ENCODE measurements around the gene SPRY1.

Gene SPRY1

DNA sequence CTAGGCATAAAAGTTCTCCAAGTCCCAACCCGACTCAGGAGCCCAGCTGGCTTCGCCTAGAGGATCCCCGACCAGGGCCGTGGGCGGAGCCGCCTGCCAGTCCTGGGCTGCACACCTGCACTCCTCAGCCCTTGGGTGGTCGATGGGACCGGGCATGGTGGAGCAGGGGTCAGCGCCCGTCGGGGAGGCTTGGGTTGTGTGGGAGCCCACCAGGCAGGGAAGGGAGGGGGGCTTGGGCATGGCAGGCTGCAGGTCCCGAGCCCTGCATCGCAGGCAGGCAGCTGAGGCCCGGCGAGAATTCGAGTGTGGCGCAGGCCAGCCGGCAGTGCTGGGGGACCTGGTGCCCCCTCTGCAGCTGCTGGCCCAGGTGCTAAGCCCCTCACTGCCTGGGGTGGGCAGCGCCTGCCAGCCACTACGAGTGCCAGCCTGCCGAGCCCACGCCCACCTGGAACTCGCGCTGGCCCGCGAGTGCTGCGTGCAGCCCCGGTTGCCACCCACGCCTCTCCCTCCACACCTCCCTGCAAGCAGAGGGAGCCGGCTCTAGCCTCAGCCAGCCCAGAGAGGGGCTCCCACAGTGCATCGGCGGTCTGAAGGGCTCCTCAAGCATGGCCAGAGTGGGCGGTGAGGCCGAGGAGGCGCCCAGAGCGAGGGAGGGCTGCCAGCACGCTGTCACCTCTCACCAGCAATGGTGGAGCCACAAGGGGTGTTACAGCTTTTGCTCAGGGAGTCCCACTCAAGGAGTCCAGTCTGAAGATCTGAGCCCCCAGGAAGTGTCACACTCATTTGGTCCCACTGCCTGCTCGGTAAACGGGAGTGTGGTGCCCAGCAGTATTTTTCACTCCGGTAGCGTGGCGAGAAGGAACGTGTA is 38.9 kb downstream of the SPRY1 start:
- DNase-seq (ENCODE audit: extremely low read depth in 1 of 2, low read depth in 1 of 2): no peak

DNA sequence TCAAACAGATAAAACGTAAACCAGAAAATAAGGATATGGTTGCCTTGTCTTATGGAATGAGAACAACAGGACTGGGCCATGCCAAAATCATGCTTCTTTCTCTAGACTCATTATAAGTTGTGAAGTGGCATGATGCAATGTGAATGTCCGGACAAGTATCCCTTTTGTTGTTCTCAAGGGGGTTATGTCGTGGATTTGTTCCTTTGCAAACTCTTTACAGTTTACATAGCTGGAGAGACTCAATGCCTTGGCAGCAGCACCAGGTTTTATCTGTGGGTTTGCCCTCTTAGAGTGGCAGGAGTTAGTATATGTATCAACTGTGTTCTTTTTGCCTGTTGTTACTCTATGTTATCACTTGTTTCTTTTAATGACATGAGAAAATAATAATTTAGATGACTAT is 41.4 kb downstream of the SPRY1 start:
- no peak for DNase-seq (ENCODE audit: extremely low read depth in 1 of 2, low read depth in 1 of 2)

DNA sequence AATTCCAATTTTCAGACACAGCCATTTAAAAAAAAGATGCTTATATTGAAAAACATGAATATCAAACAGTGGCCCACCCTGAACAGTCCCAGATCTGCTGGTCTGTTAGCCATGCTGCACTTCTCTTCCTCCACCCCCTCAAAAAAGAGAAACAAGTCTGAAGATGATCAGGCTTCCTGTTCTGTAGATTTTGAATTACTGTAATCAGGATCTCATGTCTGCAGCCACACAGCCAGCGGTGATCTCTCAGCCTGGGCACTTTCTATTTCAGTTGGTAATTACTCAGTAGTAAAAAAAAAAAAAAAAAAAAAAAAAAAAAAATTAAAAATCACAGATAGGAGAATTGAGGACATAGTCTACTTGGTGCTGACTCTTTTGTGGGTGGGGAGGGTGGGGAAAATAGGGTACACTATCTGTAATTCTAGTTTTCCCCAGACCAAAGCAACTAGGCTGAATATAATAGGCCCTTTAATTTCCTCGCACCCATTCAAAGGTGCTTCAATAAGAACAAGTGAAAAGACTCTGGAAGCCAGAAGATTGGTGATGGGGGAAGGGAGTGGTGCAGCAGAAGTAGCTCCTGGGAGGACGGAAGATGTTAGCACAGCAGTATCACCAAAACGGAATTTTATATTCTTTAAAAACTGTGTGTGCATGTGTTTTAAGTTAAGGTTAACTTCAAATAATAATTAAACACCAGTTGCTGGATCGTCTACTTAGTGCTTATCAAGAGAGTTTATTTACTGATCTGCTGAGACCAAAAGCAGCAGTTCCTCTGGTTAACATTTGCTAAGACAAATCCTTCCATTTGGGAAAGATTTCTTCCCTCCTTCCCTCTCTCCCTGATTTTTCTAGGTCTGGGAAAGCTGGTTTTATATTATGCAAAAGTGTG is 47.0 kb downstream of the SPRY1 start:
- peak in 1 of 2 donors; percentile 25 for DNase-seq (ENCODE audit: extremely low read depth in 1 of 2, low read depth in 1 of 2)

DNA sequence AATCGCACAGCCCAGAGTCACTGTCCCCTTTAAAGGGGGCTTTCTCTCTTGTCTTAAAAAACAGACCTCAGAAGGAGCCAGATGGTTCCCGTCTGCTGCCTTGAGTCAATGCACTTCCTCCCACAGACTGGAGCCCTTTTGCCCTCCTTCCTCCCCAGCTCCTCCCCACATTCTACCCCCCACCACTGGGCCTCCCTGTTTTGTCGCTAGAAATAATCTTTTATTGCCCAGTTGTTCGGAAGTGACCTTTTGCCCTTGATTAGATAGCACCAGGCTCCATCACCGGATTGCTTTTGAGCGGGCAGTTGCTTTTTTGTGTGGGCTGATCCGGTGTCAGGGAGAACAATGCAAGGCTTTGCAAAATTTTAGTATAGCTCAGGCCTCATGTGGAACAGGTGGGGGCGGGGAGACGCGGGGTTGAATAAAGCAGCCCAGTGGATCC is 47.7 kb downstream of the SPRY1 start:
- peak in 1 of 2 donors; percentile 34 for DNase-seq (ENCODE audit: extremely low read depth in 1 of 2, low read depth in 1 of 2)

DNA sequence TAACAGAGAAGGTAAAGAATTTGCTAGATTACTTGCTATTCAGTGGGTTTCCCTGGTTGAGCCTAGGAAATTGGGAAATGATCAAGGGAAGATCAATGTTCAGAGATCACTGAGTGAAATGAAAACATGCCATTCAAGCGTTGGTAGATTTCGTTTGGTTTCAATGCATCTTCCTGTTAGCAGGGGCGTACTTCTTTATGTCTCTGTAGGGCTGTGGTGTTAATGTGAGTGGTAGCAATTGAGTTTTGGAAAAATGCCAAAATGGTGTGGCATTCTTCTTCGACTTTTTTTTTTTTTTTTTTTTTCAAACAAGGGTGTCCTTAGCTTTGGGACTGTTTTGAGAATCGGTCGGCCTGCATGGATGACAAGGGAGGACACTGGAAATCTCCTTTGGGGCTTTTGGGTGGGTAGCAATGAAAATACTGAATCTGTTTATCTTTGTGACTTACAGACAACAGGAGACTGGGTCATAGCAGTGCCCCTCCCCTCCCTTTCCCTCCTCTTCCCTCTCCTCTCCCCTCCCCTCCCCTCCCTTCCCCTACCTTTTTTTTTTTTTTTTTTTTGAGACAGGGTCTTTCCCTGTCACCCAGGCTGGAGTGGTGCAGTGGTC is 50.4 kb downstream of the SPRY1 start:
- DNase-seq (ENCODE audit: extremely low read depth in 1 of 2, low read depth in 1 of 2): no peak

DNA sequence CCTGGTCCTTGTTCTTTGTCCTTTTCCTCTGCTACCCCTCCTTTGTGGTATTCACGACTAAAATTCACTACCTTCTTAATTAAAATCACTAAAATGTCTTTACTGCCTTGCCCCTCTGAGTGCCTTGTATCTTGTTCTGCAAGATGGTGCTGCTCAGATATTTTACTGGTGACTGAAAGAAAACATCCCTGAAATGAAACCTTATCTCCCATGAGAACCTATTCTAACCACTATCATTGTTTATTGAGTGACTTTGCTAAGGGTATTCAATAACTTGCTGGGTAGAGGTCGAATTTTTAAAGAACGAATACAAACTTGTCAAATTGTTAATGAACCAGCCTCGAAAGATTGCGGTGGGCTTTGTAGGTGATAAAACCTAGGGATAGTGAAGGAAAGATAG is 52.8 kb downstream of the SPRY1 start:
- DNase-seq (ENCODE audit: extremely low read depth in 1 of 2, low read depth in 1 of 2): no peak

DNA sequence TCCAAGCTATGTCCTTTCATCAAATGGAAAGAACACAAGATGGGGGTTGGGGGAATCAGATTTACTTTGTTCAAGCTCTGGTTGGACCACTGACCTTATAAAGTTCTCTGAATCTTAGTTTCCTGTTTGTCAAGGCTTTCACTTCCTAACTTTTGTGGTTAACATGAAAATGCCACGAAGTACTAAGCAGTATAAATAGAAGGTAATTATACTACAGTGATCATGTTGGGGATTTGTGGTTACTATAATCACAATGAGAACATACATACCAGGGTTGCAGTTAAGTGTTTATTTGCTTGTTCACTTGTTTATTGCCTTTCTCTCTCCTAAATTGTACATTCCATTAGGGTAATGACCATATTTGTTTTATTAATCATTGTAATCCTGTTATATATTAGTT is 53.2 kb downstream of the SPRY1 start:
- DNase-seq (ENCODE audit: extremely low read depth in 1 of 2, low read depth in 1 of 2): no peak

DNA sequence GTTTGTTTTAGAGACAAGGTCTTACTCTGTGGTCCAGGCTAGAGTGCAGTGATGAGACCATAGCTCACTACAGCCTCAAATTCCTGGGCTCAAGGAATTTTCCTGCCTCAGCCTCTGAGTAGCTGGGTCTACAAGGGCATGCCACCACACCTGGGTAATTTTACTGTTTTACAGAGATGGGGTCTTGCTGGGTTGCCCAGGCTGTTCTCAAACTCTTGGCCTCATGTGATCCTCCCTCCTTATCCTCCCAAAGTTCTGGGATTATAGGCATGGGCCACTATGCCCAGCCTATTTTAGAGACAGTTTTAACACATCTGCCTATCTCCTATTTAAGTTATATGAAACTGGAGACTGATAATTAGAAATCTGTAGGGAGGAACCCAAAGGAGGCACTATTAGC is 53.8 kb downstream of the SPRY1 start:
- no peak for DNase-seq (ENCODE audit: extremely low read depth in 1 of 2, low read depth in 1 of 2)

DNA sequence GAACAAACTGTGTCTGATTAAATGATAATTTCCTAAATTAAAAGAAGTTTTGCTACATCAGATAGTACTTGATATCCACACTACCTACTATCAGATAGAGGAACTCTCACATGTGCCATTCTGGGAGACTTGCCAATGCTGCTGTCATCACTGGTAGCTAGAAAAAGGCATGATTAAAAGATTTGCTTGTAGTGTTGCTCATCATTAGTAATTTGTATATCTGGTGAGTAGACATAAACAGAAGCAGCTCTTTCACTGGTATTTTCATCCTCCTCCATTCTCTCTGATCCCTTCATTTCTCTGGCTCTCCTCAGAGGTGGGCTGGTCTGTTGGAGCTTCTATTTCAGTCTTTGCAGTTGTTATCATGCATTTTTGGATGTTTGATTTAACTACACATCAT is 56.0 kb downstream of the SPRY1 start:
- DNase-seq (ENCODE audit: extremely low read depth in 1 of 2, low read depth in 1 of 2): no peak

DNA sequence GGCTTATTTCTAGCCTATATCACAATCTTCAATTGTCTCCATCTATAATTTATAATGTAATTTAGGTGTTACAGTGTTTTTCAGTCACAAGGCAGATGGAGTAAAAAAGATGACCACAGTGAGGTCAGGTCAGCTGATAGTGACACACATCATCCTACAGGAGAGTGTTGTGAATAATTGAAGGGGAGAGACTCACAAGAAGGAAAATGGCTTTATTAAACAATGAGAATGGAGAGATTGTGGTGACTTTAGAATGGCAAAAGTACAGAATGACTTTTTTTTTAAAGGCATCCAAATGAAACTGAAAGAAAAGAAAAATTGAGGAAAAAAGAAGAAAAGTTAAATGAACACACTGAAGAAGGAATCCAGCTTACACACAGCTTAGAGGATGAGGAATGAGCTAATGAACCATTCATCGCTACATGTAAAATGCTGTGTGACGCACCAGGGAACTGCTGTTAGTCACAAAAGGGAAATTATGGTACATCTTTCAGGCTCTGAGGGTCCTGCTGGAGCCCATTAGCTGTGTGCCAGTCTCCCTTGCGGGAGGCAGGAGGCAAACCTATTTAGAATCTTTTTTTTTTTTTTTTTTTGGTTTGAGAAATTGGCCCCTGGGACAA is 56.6 kb downstream of the SPRY1 start:
- no peak for DNase-seq (ENCODE audit: extremely low read depth in 1 of 2, low read depth in 1 of 2)

Data from stimulated activated CD8-positive, alpha-beta memory T cell treated with anti-CD3 and anti-CD28 coated beads, Interleukin-7, amount 100 ng/mL, for 48 hours (primary cell).